IMR-90 (cell line): Measurements from ENCODE around the gene TBX4. TPM values are rescaled to one million over a fixed set of nuclear protein-coding genes. Genes with fewer than 3 reads are reported as not detected.

ENCODE experiments used
- ATAC-seq: fragments of 200-7000 bp; cut with Tn5 transposase; 2 replicates; pipeline ENCODE4 v1.9.1; 2020; ENCODE audit warnings: low read depth, mild to moderate bottlenecking, moderate library complexity
- BruUV-seq: library from RNA; stranded (reverse); fragments of 400-500 nt; replicated peaks from 2 replicates; lab custom pipeline; 2021; lab: Mats Ljungman, UMichigan
- CTCF ChIA-PET: fragments of 300-600 bp; formaldehyde crosslinking; extraction: SDS; loops from one replicate; lab custom pipeline; 2021; ENCODE audit warnings: antibody characterized with exemption; lab: Yijun Ruan, JAX
- POLR2A ChIA-PET: fragments of 300-600 bp; sonication (Branson Sonifier 250); formaldehyde crosslinking; loops from one replicate; lab custom pipeline; 2022; ENCODE audit warnings: antibody characterized with exemption; ENCODE audit not compliant: unreplicated experiment; lab: Charles Lee
- DNase-seq: peaks from one replicate; pipeline ENCODE4 v3.0.0; 2013
- H2AFZ ChIP-seq: replicated peaks from 2 replicates; pipeline ENCODE3; 2013; ENCODE audit warnings: low read length, mild to moderate bottlenecking; ENCODE audit not compliant: poor library complexity
- H2AK5ac ChIP-seq: 2 replicates; pipeline ENCODE4 v1.6.1; 2013; ENCODE audit warnings: low read depth, low read length, inconsistent platforms
- H2AK9ac ChIP-seq: replicated peaks from 2 replicates; pipeline ENCODE3; 2013; ENCODE audit warnings: mild to moderate bottlenecking, low read depth, low read length, moderate library complexity; ENCODE audit not compliant: poor library complexity
- H2BK120ac ChIP-seq: 2 replicates; pipeline ENCODE4 v1.6.1; 2013; ENCODE audit warnings: low read depth, low read length, inconsistent platforms
- H2BK15ac ChIP-seq: 3 replicates; pipeline ENCODE4 v1.6.1; 2013; ENCODE audit warnings: low read depth, low read length, inconsistent platforms
- H2BK20ac ChIP-seq: 2 replicates; pipeline ENCODE4 v1.6.1; 2013; ENCODE audit warnings: low read depth, mild to moderate bottlenecking, inconsistent platforms, low read length, moderate library complexity
- H2BK5ac ChIP-seq: 2 replicates; pipeline ENCODE4 v1.6.1; 2013; ENCODE audit warnings: mild to moderate bottlenecking, low read depth, low read length, inconsistent platforms; ENCODE audit not compliant: poor library complexity, severe bottlenecking
- H3K14ac ChIP-seq: replicated peaks from 2 replicates; pipeline ENCODE4 v1.6.1; 2013; ENCODE audit warnings: low read depth, low read length, inconsistent platforms
- H3K18ac ChIP-seq: 2 replicates; pipeline ENCODE4 v1.6.1; 2013; ENCODE audit warnings: low read depth, low read length, control low read depth
- H3K23ac ChIP-seq: 2 replicates; pipeline ENCODE4 v1.6.1; 2013; ENCODE audit warnings: low read depth, low read length, inconsistent platforms
- H3K27ac ChIP-seq: 2 replicates; pipeline ENCODE4 v1.5.1; 2013; ENCODE audit warnings: mild to moderate bottlenecking, control low read depth, low read length; ENCODE audit not compliant: insufficient read depth
- H3K27me3 ChIP-seq: 2 replicates; pipeline ENCODE4 v1.6.1; 2013; ENCODE audit warnings: low read length; ENCODE audit not compliant: control insufficient read depth, insufficient read depth
- H3K36me3 ChIP-seq: 2 replicates; pipeline ENCODE4 v1.6.1; 2013; ENCODE audit warnings: low read length, mixed read lengths; ENCODE audit not compliant: control insufficient read depth, insufficient read depth
- H3K4ac ChIP-seq: 2 replicates; pipeline ENCODE4 v1.6.1; 2013; ENCODE audit warnings: low read depth, low read length, inconsistent platforms
- H3K4me1 ChIP-seq: 2 replicates; pipeline ENCODE4 v1.6.1; 2013; ENCODE audit warnings: low read length, mixed read lengths; ENCODE audit not compliant: control insufficient read depth, insufficient read depth
- H3K4me2 ChIP-seq: 2 replicates; pipeline ENCODE4 v1.6.1; 2013; ENCODE audit warnings: low read depth, mild to moderate bottlenecking, control low read depth, low read length, moderate library complexity
- H3K4me3 ChIP-seq: 2 replicates; pipeline ENCODE4 v1.5.1; 2013; ENCODE audit warnings: low read depth, mild to moderate bottlenecking, control low read depth, low read length, moderate library complexity; ENCODE audit not compliant: insufficient read depth
- H3K56ac ChIP-seq: 2 replicates; pipeline ENCODE4 v1.6.1; 2013; ENCODE audit warnings: low read length, inconsistent platforms; ENCODE audit not compliant: insufficient read depth; ENCODE audit errors: extremely low read depth
- H3K79me1 ChIP-seq, 2 experiments: 2 replicates each; pipeline ENCODE4 v1.6.1; 2013; ENCODE audit warnings: low read length in 2 of 2, inconsistent platforms in 1 of 2, low read depth in 1 of 2
- H3K9ac ChIP-seq: 2 replicates; pipeline ENCODE4 v1.6.1; 2013; ENCODE audit warnings: low read depth, low read length, control low read depth
- H3K9me1 ChIP-seq: 2 replicates; pipeline ENCODE4 v1.6.1; 2013; ENCODE audit warnings: low read length, inconsistent platforms; ENCODE audit not compliant: insufficient read depth
- H3K9me3 ChIP-seq: 2 replicates; pipeline ENCODE4 v1.6.1; 2013; ENCODE audit warnings: low read length; ENCODE audit not compliant: control insufficient read depth, insufficient read depth
- H4K20me1 ChIP-seq: 2 replicates; pipeline ENCODE4 v1.6.1; 2013; ENCODE audit warnings: low read length, inconsistent platforms; ENCODE audit not compliant: insufficient read depth
- H4K5ac ChIP-seq: 2 replicates; pipeline ENCODE4 v1.6.1; 2013; ENCODE audit warnings: mild to moderate bottlenecking, low read depth, low read length, control low read depth
- H4K8ac ChIP-seq, 2 experiments: 2 replicates each; pipeline ENCODE4 v1.6.1; 2013; ENCODE audit warnings: low read depth in 2 of 2, low read length in 2 of 2, control low read depth in 1 of 2, inconsistent platforms in 1 of 2
- H4K91ac ChIP-seq: 2 replicates; pipeline ENCODE4 v1.6.1; 2013; ENCODE audit warnings: low read depth, low read length, inconsistent platforms; ENCODE audit not compliant: insufficient read depth
- BHLHE40 ChIP-seq: fragments of 150-350 bp; IDR thresholded peaks from 2 replicates; pipeline ENCODE4 v1.6.1; 2016; ENCODE audit warnings: mild to moderate bottlenecking, low read depth, low read length
- CEBPB ChIP-seq: IDR thresholded peaks from 2 replicates; pipeline ENCODE4 v1.6.1; 2012; ENCODE audit warnings: low read depth, low read length, improper control_type of control experiment
- MAFK ChIP-seq: IDR thresholded peaks from 2 replicates; pipeline ENCODE4 v1.6.1; 2012; ENCODE audit warnings: low read depth, low read length, improper control_type of control experiment
- MAZ ChIP-seq: IDR thresholded peaks from 2 replicates; pipeline ENCODE4 v1.6.1; 2012; ENCODE audit warnings: low read depth, mild to moderate bottlenecking, low read length, improper control_type of control experiment, moderate library complexity, borderline replicate concordance
- POLR2A ChIP-seq: IDR thresholded peaks from 2 replicates; pipeline ENCODE4 v1.6.1; 2012; ENCODE audit warnings: mild to moderate bottlenecking, low read depth, low read length
- RFX5 ChIP-seq: IDR thresholded peaks from 2 replicates; pipeline ENCODE4 v1.8.0; 2012; ENCODE audit warnings: low read depth, mild to moderate bottlenecking, low read length, moderate library complexity
- WGBS, 2 experiments: methylation state at CpG; one replicate each; pipeline versions ENCODE4 v1.1.5 to v1.1.7; 2013; ENCODE audit warnings: missing lambda C conversion rate in 2 of 2; ENCODE audit not compliant: insufficient read length in 1 of 2; ENCODE audit errors: extremely low coverage in 2 of 2; 5-methylcytosine and 5-hydroxymethylcytosine counted together
- dilution Hi-C: fragments of 300-500 bp; cut with HindIII; formaldehyde crosslinking; loops from one replicate; pipeline ENCODE4 v1.14.3; 2018; ENCODE audit warnings: low sequenced_read_pairs; ENCODE audit not compliant: unreplicated experiment
- in situ Hi-C: fragments of 300-500 bp; cut with MboI; formaldehyde crosslinking; loops from 3 replicates; pipeline ENCODE4 v1.14.3; 2019; ENCODE audit warnings: low sequenced_read_pairs, inconsistent platforms, mixed read lengths
- intact Hi-C: fragments of 100-400 bp; cut with micrococcal nuclease; formaldehyde crosslinking; loops from 2 replicates; pipeline ENCODE4 v1.10.0; 2022
- polyA plus RNA-seq, 3 experiments: library from polyadenylated mRNA; depleted of rRNA; stranded (reverse); fragments of >200 nt; gene quantifications; 2 replicates each; pipeline ENCODE4 v1.2.3, GENCODE V29; 2012; ENCODE audit warnings: low replicate concordance in 1 of 3
- total RNA-seq: library from RNA; depleted of rRNA; stranded (reverse); fragments of >200 nt; gene quantifications from 2 replicates; pipeline ENCODE4 v1.2.3, GENCODE V29; 2012
- TF ChIP-seq, protein P1 (sequence below): conservative IDR thresholded peaks from 2 replicates; pipeline ENCODE4 v1.5.1; 2012; ENCODE audit warnings: mild to moderate bottlenecking, low read depth, low read length, improper control_type of control experiment

Gene TBX4
- total and polyA plus RNA-seq, 2 of the 4 experiments (the other 2 are of a cell fraction): 0.05 TPM; not detected in 1

- CTCF ChIA-PET: no interaction called here
Observed at GRCh38 chr17:61533797-61534196, 81.6 kb downstream of the TBX4 start.

More at GRCh38 chr17:61533797-61534196, 81.6 kb downstream of the TBX4 start:
- no peak overlapping the region for H2BK20ac ChIP-seq
- no peak overlapping the region for H4K8ac ChIP-seq
- no peak overlapping the region for H2BK120ac ChIP-seq
- H3K9me1 ChIP-seq: no peaks in the 10 kb centered on the region
- no peak overlapping the region for H3K4ac ChIP-seq
- no peak for TF ChIP-seq BHLHE40
- TF ChIP-seq MAFK: no peak
- TF ChIP-seq MAZ: no peak
- TF ChIP-seq CEBPB: no peak
- TF ChIP-seq, protein P1, sequence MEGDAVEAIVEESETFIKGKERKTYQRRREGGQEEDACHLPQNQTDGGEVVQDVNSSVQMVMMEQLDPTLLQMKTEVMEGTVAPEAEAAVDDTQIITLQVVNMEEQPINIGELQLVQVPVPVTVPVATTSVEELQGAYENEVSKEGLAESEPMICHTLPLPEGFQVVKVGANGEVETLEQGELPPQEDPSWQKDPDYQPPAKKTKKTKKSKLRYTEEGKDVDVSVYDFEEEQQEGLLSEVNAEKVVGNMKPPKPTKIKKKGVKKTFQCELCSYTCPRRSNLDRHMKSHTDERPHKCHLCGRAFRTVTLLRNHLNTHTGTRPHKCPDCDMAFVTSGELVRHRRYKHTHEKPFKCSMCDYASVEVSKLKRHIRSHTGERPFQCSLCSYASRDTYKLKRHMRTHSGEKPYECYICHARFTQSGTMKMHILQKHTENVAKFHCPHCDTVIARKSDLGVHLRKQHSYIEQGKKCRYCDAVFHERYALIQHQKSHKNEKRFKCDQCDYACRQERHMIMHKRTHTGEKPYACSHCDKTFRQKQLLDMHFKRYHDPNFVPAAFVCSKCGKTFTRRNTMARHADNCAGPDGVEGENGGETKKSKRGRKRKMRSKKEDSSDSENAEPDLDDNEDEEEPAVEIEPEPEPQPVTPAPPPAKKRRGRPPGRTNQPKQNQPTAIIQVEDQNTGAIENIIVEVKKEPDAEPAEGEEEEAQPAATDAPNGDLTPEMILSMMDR: no peak
- TF ChIP-seq RFX5: no peak
- TF ChIP-seq POLR2A: no peak
- H3K23ac ChIP-seq: no peak overlapping the region
- no peak overlapping the region for H4K91ac ChIP-seq
- H3K56ac ChIP-seq: no peak overlapping the region
- intact Hi-C loops (no loop called here), dilution Hi-C loops (no loop called here), in situ Hi-C loops (no loop called here)
- POLR2A ChIA-PET: no interaction called here
- no peak overlapping the region for H2BK5ac ChIP-seq
- no peak overlapping the region for H3K4me3 ChIP-seq
- no peaks in the 10 kb centered on the region for H3K4me1 ChIP-seq
- H4K20me1 ChIP-seq: no peaks in the 10 kb centered on the region
- H4K5ac ChIP-seq: no peak overlapping the region
- H2AFZ ChIP-seq: no peak overlapping the region
- no peak for ATAC-seq
- no CpG with 5 or more reads among the region's 4 CpGs for WGBS, 2 experiments
- no peak overlapping the region for H3K27ac ChIP-seq
- H3K4me2 ChIP-seq: no peak overlapping the region
- no peak overlapping the region for H2AK5ac ChIP-seq
- no peak overlapping the region for H2AK9ac ChIP-seq
- BruUV-seq: no TSS peak
- no peak overlapping the region for H3K14ac ChIP-seq
- H2BK15ac ChIP-seq: no peak overlapping the region
- H3K79me1 ChIP-seq: no peaks in the 10 kb centered on the region
- no peak for DNase-seq
- no peaks in the 10 kb centered on the region for H3K9me3 ChIP-seq
- no peaks in the 10 kb centered on the region for H3K36me3 ChIP-seq
- H3K18ac ChIP-seq: no peak overlapping the region
- no peak overlapping the region for H3K9ac ChIP-seq
- no peaks in the 10 kb centered on the region; the same call in 1 of the 2 replicates for H3K27me3 ChIP-seq
